Esophagus muscularis mucosa (tissue), 4 donors: ENCODE results near the gene BCL2L11. TPM values are rescaled to one million over a fixed set of nuclear protein-coding genes. Genes with fewer than 3 reads are reported as not detected.

ENCODE experiments used
- DNase-seq: peaks from one replicate; pipeline ENCODE4 v3.0.0-alpha.2; 2017; ENCODE audit errors: extremely low spot score
- H3K27ac ChIP-seq, 4 donors: fragments of 200-600 bp; sonication (generic); replicated peaks in 1 of 4; 1 replicate in 3 of 4; 2 replicates in 1 of 4; pipeline ENCODE4 v1.5.1; 2016 to 2019; ENCODE audit warnings: mild to moderate bottlenecking in 1 of 4
- H3K27me3 ChIP-seq, 4 donors: fragments of 200-600 bp; sonication (generic); one replicate each; pipeline versions ENCODE4 v1.5.1 to v1.6.0; 2016 to 2019
- H3K36me3 ChIP-seq, 4 donors: fragments of 200-600 bp; sonication (generic); one replicate each; pipeline ENCODE4 v1.5.1; 2016 to 2019
- H3K4me1 ChIP-seq, 4 donors: fragments of 200-600 bp; sonication (generic); one replicate each; pipeline ENCODE4 v1.5.1; 2016 to 2019
- H3K4me3 ChIP-seq, 4 donors: fragments of 200-600 bp; sonication (generic); 1 replicate in 2 of 4; 2 replicates in 2 of 4; pipeline ENCODE4 v1.5.1; 2016 to 2019; ENCODE audit warnings: mild to moderate bottlenecking in 4 of 4, moderate library complexity in 1 of 4
- H3K9me3 ChIP-seq, 4 donors: fragments of 200-600 bp; sonication (generic); 1 replicate in 3 of 4; 2 replicates in 1 of 4; pipeline ENCODE4 v1.5.1; 2016 to 2019
- CTCF ChIP-seq, 3 experiments: fragments of 200-600 bp in 2 of 3; fragments of 450-650 bp in 1 of 3; sonication (generic) in 2 of 3; IDR thresholded peaks; one replicate each; pipeline ENCODE4 v1.5.1; 2017 to 2019; ENCODE audit warnings: antibody characterized with exemption in 3 of 3, mild to moderate bottlenecking in 2 of 3, moderate library complexity in 1 of 3
- EP300 ChIP-seq: sonication (generic); formaldehyde crosslinking; IDR thresholded peaks from one replicate; pipeline ENCODE4 v1.6.1; 2017; ENCODE audit warnings: antibody characterized with exemption
- POLR2A ChIP-seq: fragments of 450-650 bp; IDR thresholded peaks from one replicate; pipeline ENCODE4 v1.6.1; 2017; ENCODE audit warnings: antibody characterized with exemption, moderate library complexity, mild to moderate bottlenecking, low read depth
- POLR2AphosphoS5 ChIP-seq, 2 donors: sonication (generic); formaldehyde crosslinking; IDR thresholded peaks; one replicate each; pipeline ENCODE4 v1.6.1; 2017; ENCODE audit warnings: antibody characterized with exemption in 2 of 2
- WGBS: methylation state at CpG from one replicate; pipeline ENCODE4 v1.1.5; 2018; 5-methylcytosine and 5-hydroxymethylcytosine counted together
- intact Hi-C: fragments of 100-400 bp; cut with DNase I; formaldehyde crosslinking; loops from one replicate; pipeline ENCODE4 v1.15.1; 2023
- total RNA-seq, 4 donors: library from RNA; depleted of rRNA; stranded (reverse); fragments of >200 nt; gene quantifications; one replicate each; pipeline versions ENCODE4 v1.1.0 to v1.2.1, GENCODE V29; 2016

BCL2L11 gene
- total RNA-seq, 4 donors from 2014 or later: 8.9 to 16.6 (median 13.0) TPM

- DNase-seq: no peak
- Histone ChIP-seq H3K4me1 (peaks cover 0 to under 1% (median 0%) of the 10 kb centered on the region in 4 donors), H3K27ac (no peak overlapping the region), H3K27me3 (no peaks in the 10 kb centered on the region), H3K4me3 (no peak overlapping the region), H3K9me3 (no peaks in the 10 kb centered on the region), H3K36me3 (peaks cover 0 to 14% (median 0%) of the 10 kb centered on the region in 4 donors)
- 93% methylated on average over 7 of the region's 7 CpGs for WGBS
- TF ChIP-seq EP300 (no peak), CTCF (IDR thresholded peaks at IDR 0.05) (no peak), POLR2AphosphoS5 (IDR thresholded peaks at IDR 0.05) (no peak)
- intact Hi-C loops: no loop called here
These were observed 24.5 kb downstream of the BCL2L11 start for GRCh38 chr2:111145103-111145760.

DNA sequence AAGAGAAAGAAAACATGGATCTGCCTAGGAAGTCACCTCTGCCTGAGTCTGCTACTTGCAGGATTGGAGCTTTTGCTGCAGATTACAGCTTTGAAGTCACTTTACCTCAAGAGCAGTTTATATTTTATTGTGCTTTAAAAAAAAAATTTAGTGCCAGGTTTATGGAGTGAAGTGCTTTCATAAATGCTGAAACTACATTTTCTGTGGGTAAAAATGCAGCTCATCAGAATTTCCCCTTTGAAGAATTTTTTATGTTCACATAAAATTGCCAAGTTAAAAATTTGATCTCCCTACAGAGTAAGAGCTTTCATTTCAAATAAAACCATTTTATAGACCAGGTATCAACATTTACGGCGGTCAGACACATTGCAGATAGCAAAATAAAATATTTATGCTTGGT lies 25.2 kb downstream of the BCL2L11 start:
- 100% methylated on average over 2 of the region's 2 CpGs for WGBS
- Histone ChIP-seq H3K27ac (no peak overlapping the region), H3K4me3 (no peak overlapping the region), H3K4me1 (peaks cover 0 to 5% (median 0%) of the 10 kb centered on the region in 4 donors), H3K36me3 (peaks cover 0 to 22% (median 2%) of the 10 kb centered on the region in 4 donors), H3K27me3 (no peaks in the 10 kb centered on the region), H3K9me3 (no peaks in the 10 kb centered on the region)
- intact Hi-C loops: no loop called here
- no peak for DNase-seq
- TF ChIP-seq EP300: no peak
- TF ChIP-seq POLR2AphosphoS5 (IDR thresholded peaks at IDR 0.05): no peak
- TF ChIP-seq CTCF (IDR thresholded peaks at IDR 0.05): no peak
- TF ChIP-seq POLR2A: no peak

DNA sequence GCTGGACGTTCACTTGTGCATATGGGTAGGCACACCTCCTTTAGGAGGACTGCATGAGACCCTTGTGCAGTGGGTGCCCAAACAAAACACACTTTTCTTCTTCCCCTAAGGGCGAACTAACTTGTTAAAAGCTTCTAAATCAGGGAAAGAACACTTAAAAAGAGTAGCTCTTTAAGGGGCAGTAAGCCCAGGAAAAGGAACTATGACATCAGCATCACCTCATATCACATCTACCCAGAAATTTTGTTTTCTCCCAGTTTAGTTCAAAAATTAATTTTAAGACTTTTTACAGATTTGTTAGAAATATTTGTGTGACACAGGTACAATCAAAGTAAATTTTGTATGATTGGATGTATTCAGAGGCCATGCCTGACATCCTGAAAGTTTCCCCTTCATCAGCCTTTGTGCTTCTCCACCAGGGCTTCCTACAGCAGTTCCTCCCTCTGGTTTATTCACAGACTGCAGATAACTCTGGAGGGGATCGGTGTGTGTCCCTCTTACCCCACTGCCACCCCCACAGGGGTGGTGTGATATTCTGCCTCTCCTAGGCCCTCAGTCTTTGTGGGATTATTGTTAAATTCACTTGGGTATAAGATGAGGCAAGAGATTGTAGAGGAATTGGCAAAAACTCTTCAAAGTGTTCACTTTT lies 27.6 kb downstream of the BCL2L11 start:
- peaks cover 0 to 5% (median 0%) of the 10 kb centered on the region in 4 donors for H3K4me1 ChIP-seq
- H3K9me3 ChIP-seq: no peaks in the 10 kb centered on the region
- no peaks in the 10 kb centered on the region for H3K27me3 ChIP-seq
- no peak overlapping the region for H3K27ac ChIP-seq
- peaks cover 0 to 38% (median 9%) of the 10 kb centered on the region in 4 donors for H3K36me3 ChIP-seq
- intact Hi-C loops: no loop called here
- no peak for DNase-seq
- 81% methylated on average over 3 of the region's 3 CpGs for WGBS
- TF ChIP-seq CTCF (IDR thresholded peaks at IDR 0.05): no peak
- TF ChIP-seq POLR2AphosphoS5 (IDR thresholded peaks at IDR 0.05): no peak
- no peak for TF ChIP-seq POLR2A
- TF ChIP-seq EP300: no peak
- no peak overlapping the region for H3K4me3 ChIP-seq

DNA sequence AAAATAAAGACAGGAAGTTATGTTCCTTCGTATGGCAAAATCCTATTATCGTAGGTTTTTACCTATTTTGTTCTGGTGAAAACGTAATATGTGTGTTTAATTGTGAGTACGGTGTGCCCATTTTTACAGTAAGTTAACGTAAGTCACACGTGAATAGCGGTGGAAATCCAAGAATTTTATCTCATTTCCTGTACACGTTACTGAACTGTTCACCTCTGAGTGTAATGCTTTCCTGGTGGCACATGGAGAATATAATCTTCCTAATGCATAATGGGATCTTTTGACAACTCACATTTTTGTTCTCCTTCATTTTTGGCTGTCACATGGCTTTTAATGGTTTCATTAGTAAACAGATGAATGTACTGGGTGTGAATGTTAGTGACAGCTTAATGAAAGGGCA lies 28.2 kb downstream of the BCL2L11 start:
- no peak overlapping the region for H3K27ac ChIP-seq
- TF ChIP-seq POLR2A (no peak), EP300 (no peak)
- H3K27me3 ChIP-seq: no peaks in the 10 kb centered on the region
- intact Hi-C loops: no loop called here
- no peak for DNase-seq
- H3K4me3 ChIP-seq: no peak overlapping the region
- H3K36me3 ChIP-seq: peaks cover 0 to 42% (median 9%) of the 10 kb centered on the region in 4 donors
- WGBS: 87% methylated on average over 8 of the region's 8 CpGs
- no peaks in the 10 kb centered on the region for H3K9me3 ChIP-seq
- peaks cover 0 to 5% (median 0%) of the 10 kb centered on the region in 4 donors for H3K4me1 ChIP-seq

- H3K9me3 ChIP-seq: no peaks in the 10 kb centered on the region
- H3K36me3 ChIP-seq: peaks cover 0 to 34% (median 9%) of the 10 kb centered on the region in 4 donors
- TF ChIP-seq EP300 (no peak), POLR2AphosphoS5 (IDR thresholded peaks at IDR 0.05) (no peak), CTCF (IDR thresholded peaks at IDR 0.05) (no peak), POLR2A (no peak)
- no peaks in the 10 kb centered on the region for H3K27me3 ChIP-seq
- H3K27ac ChIP-seq: no peak overlapping the region
- WGBS: 94% methylated on average over 7 of the region's 7 CpGs
- no peak for DNase-seq
- peaks cover 0 to 5% (median 0%) of the 10 kb centered on the region in 4 donors for H3K4me1 ChIP-seq
- no peak overlapping the region for H3K4me3 ChIP-seq
- intact Hi-C loops: no loop called here
These were observed 29.3 kb downstream of the BCL2L11 start for GRCh38 chr2:111149882-111150455.
